Loucy (cell line): Measurements from ENCODE around the gene M1AP.

ENCODE experiments used
- CTCF ChIP-seq: fragments of 200-600 bp; sonication (generic); conservative IDR thresholded peaks from 2 replicates; pipeline ENCODE4 v1.5.1; 2014; ENCODE audit warnings: mild to moderate bottlenecking, antibody characterized with exemption, low read length
- EZH2phosphoT487 ChIP-seq: fragments of 200-600 bp; IDR thresholded peaks from 2 replicates; pipeline ENCODE4 v1.6.1; 2018; ENCODE audit warnings: antibody characterized with exemption, mild to moderate bottlenecking, moderate library complexity, borderline replicate concordance

- TF ChIP-seq CTCF = no peak
- no peak for TF ChIP-seq EZH2phosphoT487
Measured at GRCh38 chr2:74530239-74531187, 117.6 kb downstream of the M1AP start.
